HG03039 (cell line): ENCODE measurements around the gene MTPN.

Experiments used
- ATAC-seq: cut with Tn5 transposase; IDR thresholded peaks from one replicate; pipeline ENCODE4 v1.9.1; 2021; ENCODE audit warnings: mild to moderate bottlenecking, moderate library complexity; ENCODE audit not compliant: unreplicated experiment

Gene MTPN

GRCh38 chr7:135889823-135890222 is 87.3 kb downstream of the MTPN start:
- no peak for ATAC-seq

GRCh38 chr7:135888740-135889139 is 88.4 kb downstream of the MTPN start:
- no peak for ATAC-seq

- no peak for ATAC-seq
Measured at GRCh38 chr7:135886345-135887132, 90.6 kb downstream of the MTPN start.

DNA sequence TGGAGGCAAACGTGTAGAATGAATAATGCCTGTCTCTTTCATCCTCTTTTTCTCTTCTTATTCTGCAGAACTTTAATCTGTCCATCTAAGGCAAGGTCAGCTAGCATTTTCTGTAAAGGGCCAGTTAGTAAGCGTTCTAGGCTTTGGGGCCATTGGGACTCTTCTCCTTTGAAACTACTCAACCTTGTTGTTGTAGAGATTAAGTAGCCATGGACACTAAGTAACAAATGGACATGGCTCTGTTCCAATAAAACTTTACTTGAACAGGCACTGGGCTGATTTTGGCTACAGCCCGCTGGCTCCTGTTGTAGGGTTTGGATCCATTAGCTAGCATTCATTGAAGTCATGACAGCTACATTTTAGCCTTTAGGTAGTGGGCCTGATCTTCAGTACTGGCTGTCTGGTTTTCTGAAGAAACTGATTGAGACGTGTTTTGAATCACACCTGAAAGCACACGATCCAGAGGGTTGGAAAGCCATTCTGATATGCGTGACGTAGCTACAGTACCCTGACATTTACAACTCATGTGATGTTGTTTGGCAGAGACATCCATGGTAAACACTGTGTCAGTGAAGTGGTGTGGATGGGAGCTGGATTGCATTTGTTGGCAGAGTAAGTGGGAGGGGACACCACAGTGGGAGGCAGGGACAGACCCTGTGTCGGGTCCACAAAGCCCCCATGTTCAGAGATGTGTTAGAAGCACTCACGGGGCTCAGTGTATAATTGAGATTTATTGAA is 92.5 kb downstream of the MTPN start:
- ATAC-seq: no peak

DNA sequence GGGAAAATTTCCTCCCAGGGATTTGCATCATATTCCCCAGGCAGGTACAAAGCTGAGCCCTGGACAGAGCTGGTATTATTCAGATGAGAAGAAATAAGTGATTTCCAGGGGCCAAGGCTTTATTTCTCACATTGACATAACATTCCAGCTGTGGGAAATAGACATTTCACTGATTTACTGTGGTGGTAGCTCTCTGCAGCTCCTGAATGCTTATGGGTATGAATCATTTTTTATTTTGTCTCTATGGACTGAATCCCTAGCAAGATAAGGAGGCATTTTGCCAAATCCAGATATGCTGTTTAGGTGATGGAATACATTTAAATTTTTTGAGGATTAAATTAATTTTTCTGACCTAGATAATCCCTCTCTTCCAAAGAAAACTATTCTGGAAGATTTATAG is 97.9 kb downstream of the MTPN start:
- ATAC-seq: no peak

DNA sequence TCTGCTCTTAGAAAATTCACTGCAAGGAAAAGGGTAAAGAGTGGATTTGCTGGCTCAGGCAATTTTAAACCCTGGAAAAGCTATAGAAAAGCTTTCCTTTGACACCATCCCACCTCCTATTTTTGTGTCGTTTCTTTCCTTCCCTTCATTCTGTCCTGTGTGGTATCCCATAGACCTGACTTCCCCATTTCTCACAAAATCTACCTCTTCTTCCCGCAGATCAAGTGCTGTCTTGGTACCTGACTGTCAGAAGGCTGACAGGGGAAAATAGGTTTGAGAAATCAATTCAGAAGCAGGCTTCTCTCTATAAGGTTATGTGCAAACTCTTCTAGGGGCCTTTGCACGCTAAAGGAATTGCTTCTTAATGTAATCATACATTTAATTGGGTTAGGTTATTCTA is 98.9 kb downstream of the MTPN start:
- ATAC-seq: no peak

GRCh38 chr7:135877805-135878204 is 99.4 kb downstream of the MTPN start:
- no peak for ATAC-seq
